Right ventricle myocardium inferior (tissue), 1 donor: Measurements from ENCODE around the gene MEAK7. TPM values are rescaled to one million over a fixed set of nuclear protein-coding genes. Genes with fewer than 3 reads are reported as not detected.

Experiments used
- ATAC-seq: fragments of 200-7000 bp; cut with Tn5 transposase; one replicate; pipeline ENCODE4 v1.9.1; 2020; ENCODE audit warnings: mild to moderate bottlenecking, moderate library complexity
- DNase-seq: peaks from one replicate; pipeline ENCODE4 v3.0.0; 2021; ENCODE audit errors: missing footprints
- intact Hi-C: fragments of 100-400 bp; cut with DNase I; formaldehyde crosslinking; loops from one replicate; pipeline ENCODE4 v1.11.0; 2022
- total RNA-seq: library from RNA; stranded (reverse); fragmentation: NEBNext Ultra II Directional; extraction: Animal tissue kit (Norgen Biotek cat#: 25700); gene quantifications from one replicate; pipeline ENCODE4 v1.2.1, GENCODE V29; 2021
- donor health status: DM: no; HTN: yes; CAD: no; lungs with severe emphysema.

Gene MEAK7
- total RNA-seq, 1 donor from 2014 or later, result 7.4 TPM

- intact Hi-C loops, result loop anchor here (10.0 kb wide), 1 partner anchor 474 kb away; no protein-coding TSS in a partner anchor
- ATAC-seq (no peak), DNase-seq (no peak)
Measured at GRCh38 chr16:84500531-84500930, 3.9 kb downstream of the MEAK7 start.

GRCh38 chr16:84499638-84500037, 4.8 kb downstream of the MEAK7 start:
- DNase-seq (no peak), ATAC-seq (no peak)
- intact Hi-C loops, result loop anchor here (10.0 kb wide), 1 partner anchor 475 kb away; no protein-coding TSS in a partner anchor

GRCh38 chr16:84498859-84499620, 5.4 kb downstream of the MEAK7 start:
- intact Hi-C loops, result no loop called here
- DNase-seq (no peak), ATAC-seq (no peak)

GRCh38 chr16:84498223-84498610, 6.2 kb downstream of the MEAK7 start:
- ATAC-seq, result no peak
- DNase-seq, result no peak
- intact Hi-C loops, result no loop called here

GRCh38 chr16:84497418-84498222, 6.8 kb downstream of the MEAK7 start:
- intact Hi-C loops, result no loop called here
- no peak for DNase-seq
- no peak for ATAC-seq

- intact Hi-C loops, result no loop called here
- ATAC-seq (no peak), DNase-seq (no peak)
Measured at GRCh38 chr16:84496991-84497390, 7.5 kb downstream of the MEAK7 start.

- no peak for DNase-seq
- intact Hi-C loops, result no loop called here
- ATAC-seq, result no peak
Measured at GRCh38 chr16:84495506-84495905, 9.0 kb downstream of the MEAK7 start.

- DNase-seq (no peak), ATAC-seq (no peak)
- intact Hi-C loops, result loop anchor here (5.0 to 10.0 kb wide), 2 partner anchors 404 to 667 kb away; no protein-coding TSS in a partner anchor
Measured at GRCh38 chr16:84489131-84489530, 15.3 kb downstream of the MEAK7 start.

- ATAC-seq (no peak), DNase-seq (no peak)
- intact Hi-C loops, result loop anchor here (5.0 to 10.0 kb wide), 2 partner anchors 403 to 665 kb away; no protein-coding TSS in a partner anchor
Measured at GRCh38 chr16:84487358-84487757, 17.1 kb downstream of the MEAK7 start.

- ATAC-seq, result no peak
- DNase-seq, result no peak
- intact Hi-C loops, result loop anchor here (5.0 to 10.0 kb wide), 2 partner anchors 402 to 664 kb away; no protein-coding TSS in a partner anchor
Measured at GRCh38 chr16:84486551-84487235, 17.8 kb downstream of the MEAK7 start.

- DNase-seq, result no peak
- no peak for ATAC-seq
- intact Hi-C loops, result loop anchor here (5.0 to 10.0 kb wide), 2 partner anchors 401 to 664 kb away; no protein-coding TSS in a partner anchor
Measured at GRCh38 chr16:84486126-84486525, 18.3 kb downstream of the MEAK7 start.

- no peak for ATAC-seq
- no peak for DNase-seq
- intact Hi-C loops, result loop anchor here (2.0 to 10.0 kb wide), 3 partner anchors 299 to 663 kb away; partner anchors contain the start of gene TAF1C
Measured at GRCh38 chr16:84485255-84486010, 19.0 kb downstream of the MEAK7 start.

GRCh38 chr16:84484579-84485254, 19.7 kb downstream of the MEAK7 start:
- intact Hi-C loops, result loop anchor here (1.0 to 10.0 kb wide), 5 partner anchors 207 to 662 kb away; partner anchors contain the start of gene TAF1C
- DNase-seq (peak; percentile 78), ATAC-seq (peak; percentile 78)

- ATAC-seq, result no peak
- intact Hi-C loops, result loop anchor here (1.0 to 10.0 kb wide), 4 partner anchors 207 to 527 kb away; partner anchors contain the start of gene TAF1C
- DNase-seq, result no peak
Measured at GRCh38 chr16:84483882-84484565, 20.4 kb downstream of the MEAK7 start.

- intact Hi-C loops, result loop anchor here (5.0 to 10.0 kb wide), 2 partner anchors 398 to 526 kb away; no protein-coding TSS in a partner anchor
- no peak for ATAC-seq
- no peak for DNase-seq
Measured at GRCh38 chr16:84482951-84483881, 21.2 kb downstream of the MEAK7 start.
